ENCODE results near the gene TRIM10.
"Not testable (repeated sequence)": the region's sequence is repeated elsewhere in the genome, so short reads cannot be mapped to it uniquely, and the experiment has no call there.

The TRIM10 gene

GRCh38 chr6:30135757-30136156 lies 25.3 kb downstream of the TRIM10 start, which contains the start of gene TRIM40:
TRIM40 (plus strand) TSS chr6:30136140; CDS start chr6:30137037, 897 bp downstream.
- TF ChIP-seq POLR2A (IDR thresholded peaks at IDR 0.05; ENCODE audit: low read length) = no peak
- no peak for TF ChIP-seq GATA1 (IDR thresholded peaks at IDR 0.05; ENCODE audit: low read depth, low read length)
- no peak for DNase-seq

- no peak for DNase-seq
- no peak for TF ChIP-seq GATA1 (IDR thresholded peaks at IDR 0.05; ENCODE audit: low read depth, low read length)
Observed at GRCh38 chr6:30135147-30135546, 25.9 kb downstream of the TRIM10 start.

DNA sequence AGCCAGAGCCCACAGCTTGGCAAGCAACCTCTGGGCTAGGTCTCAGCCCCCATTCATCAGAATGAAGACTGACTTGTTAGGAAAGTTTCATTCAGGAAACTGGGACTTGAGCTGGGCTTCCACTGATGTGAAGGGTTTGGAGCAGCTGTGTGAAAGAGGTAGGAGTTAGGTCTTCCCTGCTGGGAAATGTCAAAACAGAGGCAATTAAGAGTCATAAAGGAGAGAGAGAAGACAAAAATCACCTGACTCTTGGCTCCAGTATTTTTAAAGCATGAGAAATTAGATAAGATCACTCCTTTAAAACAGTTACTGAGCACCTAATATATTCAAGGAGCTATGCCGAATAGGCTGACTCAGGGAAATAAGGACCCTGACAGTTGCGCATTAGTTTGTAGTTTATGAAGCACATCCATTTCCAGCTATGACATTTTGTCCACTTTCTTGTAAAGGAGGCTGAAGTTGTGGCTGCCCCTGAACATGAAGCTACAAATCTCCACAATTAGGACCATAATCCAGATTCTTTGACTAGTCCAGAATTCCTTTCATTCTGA lies 29.0 kb downstream of the TRIM10 start:
- TF ChIP-seq POLR2A (IDR thresholded peaks at IDR 0.05; ENCODE audit: low read length) (no peak), GATA1 (IDR thresholded peaks at IDR 0.05; ENCODE audit: low read depth, low read length) (no peak)
- DNase-seq = no peak

- TF ChIP-seq POLR2A (IDR thresholded peaks at IDR 0.05; ENCODE audit: low read length) = no peak
- no peak for TF ChIP-seq GATA1 (IDR thresholded peaks at IDR 0.05; ENCODE audit: low read depth, low read length)
- peak; percentile 87 to 88 for DNase-seq
Observed at GRCh38 chr6:30130887-30131862, 29.8 kb downstream of the TRIM10 start.

- no peak for TF ChIP-seq GATA1 (IDR thresholded peaks at IDR 0.05; ENCODE audit: low read depth, low read length)
- no peak for TF ChIP-seq POLR2A (IDR thresholded peaks at IDR 0.05; ENCODE audit: low read length)
- no peak for DNase-seq
Observed at GRCh38 chr6:30130179-30130679, 30.8 kb downstream of the TRIM10 start.

DNA sequence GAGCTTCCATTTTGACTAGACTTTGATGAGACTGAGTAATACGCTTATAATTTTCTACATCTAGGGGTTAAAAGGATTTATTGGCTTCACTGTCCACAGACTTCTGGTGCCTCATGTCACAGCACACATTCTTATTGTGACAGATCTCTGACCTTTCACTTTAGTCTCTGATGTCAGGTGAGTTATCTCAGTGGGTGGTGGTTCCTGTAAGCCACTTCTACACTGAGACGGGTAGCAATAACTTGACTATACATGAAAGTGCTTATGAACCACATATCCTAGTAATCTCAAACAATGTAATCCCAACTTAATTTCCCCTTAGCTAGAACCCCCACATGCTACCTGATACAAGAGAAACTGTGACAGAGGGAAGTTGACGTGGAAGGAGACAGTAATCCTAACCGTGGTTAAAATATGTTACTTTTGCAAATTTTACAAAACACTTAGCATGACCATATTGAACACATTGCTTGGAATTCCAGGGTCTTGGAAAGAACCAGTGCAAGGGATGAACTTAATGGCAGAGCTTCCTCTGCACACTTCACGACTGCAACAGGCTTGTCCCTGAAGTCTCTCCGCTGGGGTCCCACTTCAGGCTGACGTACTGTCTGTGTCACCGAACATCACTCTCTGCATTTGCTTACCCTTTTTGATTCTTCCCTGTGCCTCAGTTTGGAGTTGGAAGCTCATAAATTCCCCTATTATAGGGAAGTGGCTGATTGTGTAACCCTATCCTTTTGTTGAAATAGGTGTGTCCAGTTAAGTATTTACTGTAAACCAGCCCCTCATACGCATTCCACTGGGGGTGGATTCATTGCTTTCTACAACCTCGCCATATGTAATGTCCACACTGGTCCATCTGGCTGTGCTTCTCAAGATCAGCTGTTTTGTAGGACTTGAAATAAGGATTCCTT lies 31.5 kb downstream of the TRIM10 start:
- no peak for TF ChIP-seq GATA1 (IDR thresholded peaks at IDR 0.05; ENCODE audit: low read depth, low read length)
- no peak for DNase-seq

DNA sequence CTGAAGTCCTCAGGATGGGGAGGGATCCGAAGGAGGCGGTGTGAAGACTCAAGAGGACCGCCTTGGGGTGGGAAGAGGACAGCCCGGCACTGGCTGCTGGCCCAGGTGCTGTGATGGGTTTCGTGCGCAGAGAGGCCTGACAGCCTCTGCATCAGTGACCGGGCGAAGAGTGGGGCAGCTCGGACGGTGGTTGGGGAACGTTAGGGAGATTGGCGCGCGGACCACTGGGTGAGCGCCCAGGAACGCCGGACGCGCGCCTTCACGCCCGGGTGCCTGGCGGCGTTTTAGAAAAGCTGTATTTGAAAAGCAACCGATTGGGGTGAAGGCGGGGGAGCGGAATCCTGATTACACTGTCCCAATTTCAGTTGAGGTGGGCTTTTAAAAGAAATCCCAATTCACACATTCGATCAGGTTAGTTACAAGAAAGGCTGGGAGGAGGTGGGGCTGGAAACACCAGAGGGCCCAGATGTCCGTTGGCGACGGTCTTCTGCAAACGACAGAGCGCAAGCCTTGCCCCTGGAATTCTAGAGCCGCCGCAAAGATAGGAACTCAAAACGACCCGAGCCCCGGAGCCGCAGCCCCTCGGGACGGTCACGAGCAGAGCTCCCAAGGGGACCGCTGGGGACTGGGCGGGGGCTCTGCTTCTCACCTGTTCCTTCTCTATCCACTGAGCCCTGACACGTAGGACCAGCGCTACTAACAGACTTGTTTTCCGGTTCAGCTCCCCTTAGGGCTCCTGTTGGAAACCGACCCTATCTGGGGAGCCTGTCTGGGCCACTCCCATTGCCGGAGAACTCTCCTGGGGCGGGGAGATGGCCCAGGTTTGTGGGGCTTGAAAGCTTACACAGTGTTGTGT lies 33.5 kb downstream of the TRIM10 start:
- no peak for DNase-seq
- TF ChIP-seq GATA1 (IDR thresholded peaks at IDR 0.05; ENCODE audit: low read depth, low read length) (no peak), POLR2A (IDR thresholded peaks at IDR 0.05; ENCODE audit: low read length) (no peak)

GRCh38 chr6:30122515-30122914 lies 38.5 kb downstream of the TRIM10 start:
- TF ChIP-seq POLR2A (IDR thresholded peaks at IDR 0.05; ENCODE audit: low read length) (no peak), GATA1 (IDR thresholded peaks at IDR 0.05; ENCODE audit: low read depth, low read length) (no peak)
- DNase-seq = no peak

DNA sequence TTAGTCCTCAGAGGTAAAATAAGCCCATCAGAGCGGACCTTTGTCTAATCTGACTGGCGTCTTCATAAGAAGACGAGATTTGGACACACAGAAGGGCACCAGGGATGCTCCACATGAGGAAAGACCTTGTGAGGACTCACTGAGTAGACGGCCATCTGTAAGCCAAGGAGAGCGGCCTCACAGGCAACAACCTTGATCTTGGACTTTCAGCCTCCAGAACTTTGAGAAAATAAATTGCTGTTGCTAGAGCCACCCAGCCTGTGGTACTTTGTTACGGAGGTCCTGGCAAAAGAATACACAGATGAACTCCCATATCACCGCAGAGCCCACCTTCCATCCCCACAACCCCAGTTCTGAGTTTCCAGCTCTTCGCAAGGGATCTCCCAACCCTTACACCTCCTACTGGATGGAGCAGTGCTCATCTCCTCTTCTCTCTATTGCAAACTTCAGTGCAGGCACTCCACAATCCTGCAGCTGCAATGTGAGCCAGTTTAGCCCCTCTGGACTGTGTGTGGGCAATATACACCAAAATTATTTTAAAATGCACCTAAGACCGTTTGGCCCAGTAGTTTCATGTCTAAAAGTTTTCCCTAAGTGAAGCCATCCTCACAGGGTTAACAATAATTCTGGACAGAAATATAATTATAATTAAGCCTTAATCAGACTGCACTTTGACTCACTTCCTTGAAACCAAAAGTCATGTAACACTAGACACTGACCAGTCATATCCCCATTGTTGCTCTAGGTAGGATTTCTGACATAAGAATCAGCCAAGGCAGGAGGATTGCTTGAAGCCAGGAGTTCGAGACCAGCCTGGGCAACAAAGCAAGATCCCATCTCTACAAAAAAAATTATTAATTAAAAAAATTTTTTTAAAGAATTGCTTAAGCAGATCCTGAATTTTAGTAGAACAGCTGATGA lies 39.3 kb downstream of the TRIM10 start:
- DNase-seq = no peak
- TF ChIP-seq GATA1 (IDR thresholded peaks at IDR 0.05; ENCODE audit: low read depth, low read length) (no peak), POLR2A (IDR thresholded peaks at IDR 0.05; ENCODE audit: low read length) (no peak)

DNA sequence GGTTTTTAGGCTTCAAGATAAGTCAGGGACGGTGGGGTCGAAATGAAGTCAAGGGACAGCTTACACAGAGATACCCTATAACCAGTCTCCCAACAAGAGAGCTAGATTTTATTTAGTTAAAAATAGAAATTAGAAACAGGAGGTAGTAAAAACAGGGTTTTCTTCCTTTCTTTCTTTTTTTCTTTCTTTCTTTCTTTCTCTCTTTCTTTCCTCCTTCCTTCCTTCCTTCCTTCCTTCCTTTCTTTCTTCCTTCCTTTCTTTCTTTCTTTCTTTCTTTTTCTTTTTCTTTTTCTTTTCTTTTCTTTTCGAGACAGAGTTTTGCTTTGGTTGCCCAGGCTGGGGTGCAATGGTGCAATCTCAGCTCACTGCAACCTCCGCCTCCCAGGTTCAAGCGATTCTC lies 42.3 kb downstream of the TRIM10 start:
- DNase-seq = not testable (repeated sequence)

- no peak for DNase-seq
- no peak for TF ChIP-seq GATA1 (IDR thresholded peaks at IDR 0.05; ENCODE audit: low read depth, low read length)
- TF ChIP-seq POLR2A (IDR thresholded peaks at IDR 0.05; ENCODE audit: low read length) = no peak
Observed at GRCh38 chr6:30116724-30117123, 44.3 kb downstream of the TRIM10 start.

DNA sequence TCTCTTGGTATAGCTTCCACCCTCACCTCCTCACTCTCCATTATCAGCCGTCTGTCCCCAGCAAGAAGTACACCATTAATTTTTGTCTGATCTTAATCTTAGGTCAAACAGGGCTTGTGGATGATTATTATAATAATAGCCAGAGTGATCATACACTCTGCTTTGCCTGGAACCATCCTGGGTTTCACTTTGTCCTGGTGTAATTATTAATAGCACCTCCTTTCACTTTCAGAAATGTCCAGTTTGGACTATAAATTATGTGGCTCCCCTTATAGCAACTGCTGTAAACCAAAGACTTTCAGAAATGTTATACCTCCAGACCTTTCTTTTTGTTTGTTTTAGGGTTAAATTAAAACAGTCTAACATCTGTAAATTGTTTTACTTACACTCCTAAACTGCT lies 47.2 kb downstream of the TRIM10 start:
- no peak for TF ChIP-seq POLR2A (IDR thresholded peaks at IDR 0.05; ENCODE audit: low read length)
- no peak for TF ChIP-seq GATA1 (IDR thresholded peaks at IDR 0.05; ENCODE audit: low read depth, low read length)
- DNase-seq = no peak

Data from erythroblast (primary cell).